GM19043 (cell line): ENCODE data around the gene CDKN2AIP.

Source experiments
- ATAC-seq: cut with Tn5 transposase; IDR thresholded peaks from one replicate; pipeline ENCODE4 v1.9.1; 2021; ENCODE audit warnings: low read depth; ENCODE audit not compliant: unreplicated experiment

CDKN2AIP gene

GRCh38 chr4:183492791-183493222 is 48.4 kb downstream of the CDKN2AIP start:
- ATAC-seq = no peak

DNA sequence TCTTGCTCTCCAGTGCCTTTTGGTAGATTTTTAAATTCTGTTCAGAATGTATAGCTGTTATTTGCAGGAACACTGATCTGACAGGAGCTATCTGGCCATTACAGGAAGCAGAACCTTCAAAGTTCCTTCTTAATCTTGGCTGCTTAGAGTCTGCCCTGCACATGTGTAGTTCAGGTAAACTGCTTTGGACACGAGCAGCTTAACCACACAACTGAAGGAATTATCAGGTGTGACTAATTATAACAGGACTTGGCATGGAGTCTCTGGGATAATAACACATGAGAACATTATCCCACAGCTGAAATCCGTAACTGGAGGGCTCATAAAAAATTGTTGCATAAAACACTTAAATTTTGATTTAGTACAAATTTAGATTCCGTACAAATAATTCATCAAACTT is 48.8 kb downstream of the CDKN2AIP start:
- ATAC-seq = no peak

GRCh38 chr4:183495184-183495583 is 50.7 kb downstream of the CDKN2AIP start:
- no peak for ATAC-seq
